Neural progenitor cell (in vitro differentiated cells): ENCODE results near the gene MYOF.

ENCODE experiments used
- EZH2 ChIP-seq: fragments of 200-600 bp; sonication (generic); IDR thresholded peaks from 2 replicates; pipeline ENCODE4 v1.6.1; 2017; ENCODE audit warnings: antibody characterized with exemption, mild to moderate bottlenecking, moderate library complexity
- TF ChIP-seq, protein P1 (sequence below): fragments of 200-600 bp; sonication (generic); IDR thresholded peaks from 2 replicates; pipeline ENCODE4 v1.5.1; 2017; ENCODE audit warnings: antibody characterized with exemption, mild to moderate bottlenecking

DNA sequence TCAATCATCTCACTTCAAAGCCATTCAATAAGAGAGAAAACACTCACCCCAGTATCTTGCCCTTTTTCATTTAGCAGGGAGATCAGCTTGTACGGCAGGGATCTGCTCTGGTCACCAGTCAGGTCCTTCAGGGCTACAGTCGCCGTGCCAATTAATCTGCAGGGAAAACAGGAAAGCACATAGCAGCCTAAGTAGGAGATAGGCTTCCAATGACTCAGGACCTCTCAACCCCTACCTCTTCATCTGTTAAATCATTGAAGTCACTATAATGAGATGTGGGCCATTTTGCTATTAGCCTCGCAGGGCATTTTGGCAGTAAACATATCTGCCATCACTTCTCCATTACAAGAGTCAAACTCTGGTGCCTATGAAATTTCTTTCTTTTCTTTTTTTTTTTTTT, 50.8 kb downstream of the MYOF start:
- TF ChIP-seq EZH2 = no peak
- TF ChIP-seq, protein P1, sequence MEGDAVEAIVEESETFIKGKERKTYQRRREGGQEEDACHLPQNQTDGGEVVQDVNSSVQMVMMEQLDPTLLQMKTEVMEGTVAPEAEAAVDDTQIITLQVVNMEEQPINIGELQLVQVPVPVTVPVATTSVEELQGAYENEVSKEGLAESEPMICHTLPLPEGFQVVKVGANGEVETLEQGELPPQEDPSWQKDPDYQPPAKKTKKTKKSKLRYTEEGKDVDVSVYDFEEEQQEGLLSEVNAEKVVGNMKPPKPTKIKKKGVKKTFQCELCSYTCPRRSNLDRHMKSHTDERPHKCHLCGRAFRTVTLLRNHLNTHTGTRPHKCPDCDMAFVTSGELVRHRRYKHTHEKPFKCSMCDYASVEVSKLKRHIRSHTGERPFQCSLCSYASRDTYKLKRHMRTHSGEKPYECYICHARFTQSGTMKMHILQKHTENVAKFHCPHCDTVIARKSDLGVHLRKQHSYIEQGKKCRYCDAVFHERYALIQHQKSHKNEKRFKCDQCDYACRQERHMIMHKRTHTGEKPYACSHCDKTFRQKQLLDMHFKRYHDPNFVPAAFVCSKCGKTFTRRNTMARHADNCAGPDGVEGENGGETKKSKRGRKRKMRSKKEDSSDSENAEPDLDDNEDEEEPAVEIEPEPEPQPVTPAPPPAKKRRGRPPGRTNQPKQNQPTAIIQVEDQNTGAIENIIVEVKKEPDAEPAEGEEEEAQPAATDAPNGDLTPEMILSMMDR = no peak
